H1 (cell line): ENCODE results near the gene KIF11. TPM values are rescaled to one million over a fixed set of nuclear protein-coding genes. Genes with fewer than 3 reads are reported as not detected.

Experiments used
- CTCF ChIA-PET: fragments of 300-600 bp; sonication (Branson Sonifier 250); formaldehyde crosslinking; loops from one replicate; lab custom pipeline; 2021; ENCODE audit not compliant: partially characterized antibody; lab: Charles Lee
- POLR2A ChIA-PET: fragments of 300-600 bp; sonication (Branson Sonifier 250); formaldehyde crosslinking; loops from one replicate; lab custom pipeline; 2021; ENCODE audit warnings: inconsistent platforms; ENCODE audit not compliant: partially characterized antibody; lab: Charles Lee
- DNase-seq, 2 experiments: peaks; one replicate each; pipeline versions ENCODE4 v3.0.0 to v3.0.0-alpha.2; 2010 to 2022; ENCODE audit warnings: low spot score in 2 of 2, low read depth in 1 of 2, mixed read lengths in 1 of 2
- FAIRE-seq: peaks from 2 replicates; lab custom pipeline; 2011; peaks lifted over from hg19 to GRCh38; lab: Jason Lieb, UNC
- H2AFZ ChIP-seq: 2 replicates; pipeline ENCODE4 v1.8.1; 2012; ENCODE audit warnings: low read length, inconsistent platforms
- H2AK5ac ChIP-seq: 2 replicates; pipeline ENCODE4 v1.6.1; 2013; ENCODE audit warnings: low read depth, low read length
- H2BK120ac ChIP-seq: replicated peaks from 2 replicates; pipeline ENCODE3; 2013; ENCODE audit warnings: low read depth, low read length, inconsistent platforms
- H2BK12ac ChIP-seq: 2 replicates; pipeline ENCODE4 v1.6.1; 2013; ENCODE audit warnings: low read depth, low read length
- H2BK15ac ChIP-seq: 2 replicates; pipeline ENCODE4 v1.6.1; 2013; ENCODE audit warnings: low read length
- H2BK20ac ChIP-seq: 2 replicates; pipeline ENCODE4 v1.6.1; 2013; ENCODE audit warnings: low read length
- H2BK5ac ChIP-seq: 2 replicates; pipeline ENCODE4 v1.6.1; 2013; ENCODE audit warnings: low read depth, low read length
- H3K14ac ChIP-seq: 2 replicates; pipeline ENCODE4 v1.6.1; 2013; ENCODE audit warnings: inconsistent platforms; ENCODE audit not compliant: insufficient read length
- H3K18ac ChIP-seq: 2 replicates; pipeline ENCODE4 v1.6.1; 2013; ENCODE audit warnings: low read length; ENCODE audit errors: extremely low read depth
- H3K23ac ChIP-seq: 2 replicates; pipeline ENCODE4 v1.6.1; 2013; ENCODE audit warnings: inconsistent platforms; ENCODE audit not compliant: insufficient read length
- H3K23me2 ChIP-seq: 2 replicates; pipeline ENCODE4 v1.6.1; 2013; ENCODE audit warnings: low read depth, low read length
- H3K27ac ChIP-seq: 2 replicates; pipeline ENCODE4 v1.6.1; 2011; ENCODE audit warnings: low read depth, low read length, inconsistent platforms
- H3K27me3 ChIP-seq, 4 experiments: replicated peaks in 1 of 4; 1 replicate in 1 of 4; 2 replicates in 3 of 4; pipeline versions ENCODE4 v1.6.1 to v1.8.1; 2011 to 2013; ENCODE audit warnings: low read length in 3 of 4, mild to moderate bottlenecking in 3 of 4, inconsistent platforms in 2 of 4, mixed read lengths in 2 of 4, moderate library complexity in 1 of 4; ENCODE audit not compliant: control insufficient read depth in 3 of 4, insufficient read depth in 3 of 4; ENCODE audit errors: extremely low read depth in 1 of 4
- H3K36me3 ChIP-seq, 4 experiments: 2 replicates each; pipeline versions ENCODE4 v1.6.1 to v1.8.1; 2011 to 2013; ENCODE audit warnings: mild to moderate bottlenecking in 4 of 4, low read length in 3 of 4, moderate library complexity in 2 of 4, control low read depth in 1 of 4, inconsistent platforms in 1 of 4; ENCODE audit not compliant: insufficient read depth in 4 of 4, control insufficient read depth in 2 of 4
- H3K4ac ChIP-seq: replicated peaks from 2 replicates; pipeline ENCODE3; 2013; ENCODE audit warnings: low read length, low read depth, mixed read lengths, inconsistent platforms; ENCODE audit not compliant: insufficient read length
- H3K4me1 ChIP-seq, 4 experiments: replicated peaks in 1 of 4; 1 replicate in 1 of 4; 2 replicates in 3 of 4; pipeline versions ENCODE4 v1.6.1 to v1.8.1; 2011 to 2013; ENCODE audit warnings: low read length in 3 of 4, inconsistent platforms in 2 of 4, mixed read lengths in 1 of 4; ENCODE audit not compliant: insufficient read depth in 4 of 4, control insufficient read depth in 3 of 4
- H3K4me2 ChIP-seq, 2 experiments: 2 replicates each; pipeline versions ENCODE4 v1.6.1 to v1.8.1; 2011 to 2013; ENCODE audit warnings: low read depth in 2 of 2, low read length in 2 of 2, control low read depth in 1 of 2, inconsistent platforms in 1 of 2, mild to moderate bottlenecking in 1 of 2; ENCODE audit not compliant: insufficient read depth in 1 of 2
- H3K4me3 ChIP-seq, 4 experiments: fragments of 200-600, 300-600 bp in 1 of 4; sonication (generic), shearing (Covaris generic), sonication (Bioruptor Twin) in 1 of 4; 2 replicates each; pipeline versions ENCODE4 v1.5.1 to v1.8.1; 2011 to 2016; ENCODE audit warnings: low read length in 4 of 4, low read depth in 3 of 4, control low read depth in 2 of 4, inconsistent platforms in 2 of 4, mild to moderate bottlenecking in 2 of 4, mixed read lengths in 1 of 4, moderate library complexity in 1 of 4; ENCODE audit not compliant: insufficient read depth in 2 of 4; ENCODE audit errors: extremely low read depth in 1 of 4
- H3K56ac ChIP-seq: replicated peaks from 2 replicates; pipeline ENCODE3; 2013; ENCODE audit warnings: low read depth, mild to moderate bottlenecking, mixed read lengths, low read length, inconsistent platforms; ENCODE audit not compliant: insufficient read length
- H3K79me1 ChIP-seq: 2 replicates; pipeline ENCODE4 v1.6.1; 2013; ENCODE audit warnings: low read depth, low read length, control low read depth
- H3K79me2 ChIP-seq, 2 experiments: 2 replicates each; pipeline versions ENCODE4 v1.6.1 to v1.8.1; 2012 to 2013; ENCODE audit warnings: low read length in 2 of 2, mild to moderate bottlenecking in 2 of 2, inconsistent platforms in 1 of 2; ENCODE audit not compliant: insufficient read depth in 2 of 2, control insufficient read depth in 1 of 2
- H3K9ac ChIP-seq, 4 experiments: replicated peaks in 1 of 4; 1 replicate in 1 of 4; 2 replicates in 3 of 4; pipeline versions ENCODE4 v1.6.1 to v1.8.1; 2011 to 2013; ENCODE audit warnings: low read depth in 3 of 4, low read length in 3 of 4, control low read depth in 2 of 4, mild to moderate bottlenecking in 2 of 4, moderate library complexity in 2 of 4, inconsistent platforms in 1 of 4; ENCODE audit errors: extremely low read depth in 1 of 4
- H3K9me3 ChIP-seq, 2 experiments: 2 replicates each; pipeline versions ENCODE4 v1.6.1 to v1.8.1; 2012 to 2013; ENCODE audit warnings: mild to moderate bottlenecking in 2 of 2, moderate library complexity in 2 of 2, control low read depth in 1 of 2, inconsistent platforms in 1 of 2, low read depth in 1 of 2, low read length in 1 of 2, mixed read lengths in 1 of 2; ENCODE audit not compliant: insufficient read depth in 2 of 2
- H4K20me1 ChIP-seq, 2 experiments: replicated peaks in 1 of 2; 2 replicates each; pipeline versions ENCODE3 to v1.8.1; 2011 to 2013; ENCODE audit warnings: inconsistent platforms in 2 of 2, low read length in 2 of 2, mild to moderate bottlenecking in 1 of 2; ENCODE audit not compliant: insufficient read depth in 2 of 2, control insufficient read depth in 1 of 2
- H4K5ac ChIP-seq: 2 replicates; pipeline ENCODE4 v1.6.1; 2013; ENCODE audit warnings: low read length, low read depth, mixed read lengths, inconsistent platforms; ENCODE audit not compliant: insufficient read length
- H4K8ac ChIP-seq: 2 replicates; pipeline ENCODE4 v1.8.0; 2013; ENCODE audit warnings: mild to moderate bottlenecking, moderate library complexity, low read length, inconsistent platforms; ENCODE audit not compliant: insufficient read depth; ENCODE audit errors: extremely low read depth
- H4K91ac ChIP-seq: replicated peaks from 2 replicates; pipeline ENCODE3; 2013; ENCODE audit warnings: low read length, mixed read lengths, inconsistent platforms; ENCODE audit not compliant: insufficient read length
- CREB1 ChIP-seq: IDR thresholded peaks from 2 replicates; pipeline ENCODE4 v1.6.1; 2012; ENCODE audit warnings: inconsistent platforms
- CTBP2 ChIP-seq: IDR thresholded peaks from 2 replicates; pipeline ENCODE4 v1.7.0; 2011; ENCODE audit warnings: borderline replicate concordance, mild to moderate bottlenecking, moderate library complexity, mixed read lengths, low read length; ENCODE audit not compliant: insufficient read depth, insufficient read length
- E2F6 ChIP-seq: IDR thresholded peaks from 2 replicates; pipeline ENCODE4 v1.6.1; 2012; ENCODE audit warnings: inconsistent platforms
- HDAC6 ChIP-seq: IDR thresholded peaks from one replicate; pipeline ENCODE4 v1.7.1; 2012; ENCODE audit warnings: low read depth, mild to moderate bottlenecking, inconsistent platforms, low read length, moderate library complexity
- NRF1 ChIP-seq: IDR thresholded peaks from 2 replicates; pipeline ENCODE4 v1.6.1; 2011; ENCODE audit warnings: mild to moderate bottlenecking, low read depth, low read length, improper control_type of control experiment
- PHF8 ChIP-seq: fragments of 200-600 bp; sonication (generic); conservative IDR thresholded peaks from 2 replicates; pipeline ENCODE4 v1.7.1; 2012; ENCODE audit warnings: low read depth, mild to moderate bottlenecking, inconsistent platforms, low read length, moderate library complexity
- RBBP5 ChIP-seq: IDR thresholded peaks from 2 replicates; pipeline ENCODE4 v1.7.1; 2012; ENCODE audit warnings: low read depth, mild to moderate bottlenecking, inconsistent platforms, low read length, moderate library complexity, borderline replicate concordance
- SIN3A ChIP-seq, 2 experiments: IDR thresholded peaks in 1 of 2; conservative IDR thresholded peaks in 1 of 2; 2 replicates each; pipeline ENCODE4 v1.6.1; 2011 to 2012; ENCODE audit warnings: low read length in 2 of 2, improper control_type of control experiment in 1 of 2, low read depth in 1 of 2, mild to moderate bottlenecking in 1 of 2
- WGBS, 2 experiments: shearing (Covaris generic) in 1 of 2; methylation state at CpG; one replicate each; pipeline versions ENCODE4 v1.1.6 to v1.1.7; 2013 to 2015; ENCODE audit warnings: low lambda C conversion rate in 2 of 2, mixed read lengths in 2 of 2, inconsistent platforms in 1 of 2, low coverage in 1 of 2, missing lambda C conversion rate in 1 of 2; ENCODE audit not compliant: insufficient replicate concordance in 2 of 2, insufficient coverage in 1 of 2, insufficient read length in 1 of 2; ENCODE audit errors: extremely low coverage in 1 of 2, missing lambda C conversion rate in 1 of 2; 5-methylcytosine and 5-hydroxymethylcytosine counted together
- polyA plus RNA-seq, 7 experiments: library from polyadenylated mRNA; depleted of rRNA in 3 of 7; stranded (reverse) in 5 of 7; unstranded in 2 of 7; fragments of >200 nt in 5 of 7; fragments of 200-250 nt in 2 of 7; gene quantifications; 1 replicate in 5 of 7; 2 replicates in 1 of 7; 4 replicates in 1 of 7; pipeline versions ENCODE4 v1.2.1 to v1.2.3, GENCODE V29; 2011 to 2013; ENCODE audit warnings: missing spikeins in 2 of 7, mixed read lengths in 2 of 7
- total RNA-seq: library from RNA; stranded (reverse); fragmentation: NEBNext Ultra II Directional; extraction: Animal tissue kit (Norgen Biotek cat#: 25700); gene quantifications from 2 replicates; pipeline ENCODE4 v1.2.1, GENCODE V29; 2021

KIF11 gene
- total and polyA plus RNA-seq, 2 of the 8 experiments (the other 6 are each of a cell fraction or from before 2014, with no cell fraction given), result 11.1 to 59.2 TPM

DNA sequence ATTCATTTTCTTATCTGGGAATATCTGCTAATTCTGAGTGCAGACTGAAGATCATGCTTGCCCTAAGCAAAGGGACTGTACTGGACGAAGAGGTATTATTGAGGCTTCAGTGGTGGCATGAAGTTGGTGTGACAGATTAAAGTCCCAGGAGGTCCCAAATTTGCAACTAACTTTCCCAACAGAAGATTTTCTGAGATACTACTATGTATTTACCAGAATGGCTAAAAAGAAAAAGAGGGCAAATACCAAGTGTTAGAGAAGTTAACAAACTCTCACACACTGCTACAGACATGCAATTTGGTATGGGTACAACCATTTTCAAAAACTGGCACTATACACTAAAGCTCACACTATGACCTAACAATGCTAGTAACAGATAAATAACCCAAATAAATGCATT lies 47.4 kb upstream of the KIF11 start:
- H4K5ac ChIP-seq, result no peak overlapping the region
- peaks cover 3 to 41% of the 10 kb centered on the region in 2 experiments; a peak in 3 of 4 replicates for H3K79me2 ChIP-seq
- no peak overlapping the region for H3K9ac ChIP-seq
- H4K91ac ChIP-seq, result no peak overlapping the region
- TF ChIP-seq SIN3A (conservative IDR thresholded peaks at IDR 0.05 in 1 of 2, IDR thresholded peaks at IDR 0.05 in 1 of 2; ENCODE audit: low read depth in 1 of 2, low read length in 2 of 2) (no peak), E2F6 (no peak), RBBP5 (no peak), PHF8 (no peak), HDAC6 (no peak), CTBP2 (no peak), NRF1 (no peak), CREB1 (no peak)
- no peak overlapping the region for H2AFZ ChIP-seq
- H3K79me1 ChIP-seq, result no peaks in the 10 kb centered on the region; the same call in 1 of the 2 replicates
- no peak overlapping the region for H3K18ac ChIP-seq
- no peak overlapping the region for H4K8ac ChIP-seq
- H3K4me3 ChIP-seq, result no peak overlapping the region
- no peak overlapping the region for H3K4ac ChIP-seq
- CTCF ChIA-PET, result interaction anchor here (0.9 to 1.8 kb wide), 6 partner anchors 11 to 33 kb away, joined by 3 to 9 read pairs (median 4); partner anchors contain the start of gene IDE
- H2BK120ac ChIP-seq, result no peak overlapping the region
- no peak overlapping the region for H2BK5ac ChIP-seq
- peaks cover 0 to 2% of the 10 kb centered on the region in 2 experiments for H4K20me1 ChIP-seq
- FAIRE-seq, result no peak
- no peak overlapping the region for H2BK12ac ChIP-seq
- no peak for DNase-seq
- no peak overlapping the region for H3K23ac ChIP-seq
- H3K4me2 ChIP-seq, result no peak overlapping the region
- H3K9me3 ChIP-seq, result no peaks in the 10 kb centered on the region
- H2BK15ac ChIP-seq, result no peak overlapping the region
- no peak overlapping the region for H3K56ac ChIP-seq
- no peaks in the 10 kb centered on the region for H3K23me2 ChIP-seq
- 71% methylated on average over 1 of the region's 1 CpG; no CpG with 5 or more reads in 1 of the 2 experiments for WGBS, 2 experiments
- H3K27me3 ChIP-seq, result no peaks in the 10 kb centered on the region
- no peaks in the 10 kb centered on the region for H3K36me3 ChIP-seq
- H2BK20ac ChIP-seq, result no peak overlapping the region
- no peak overlapping the region for H2AK5ac ChIP-seq
- H3K27ac ChIP-seq, result no peak overlapping the region
- no peak overlapping the region for H3K14ac ChIP-seq
- peaks cover 0 to 5% (median 1%) of the 10 kb centered on the region in 4 experiments; a peak in 3 of 7 replicates for H3K4me1 ChIP-seq
- POLR2A ChIA-PET, result interaction anchor here (0.6 to 1.6 kb wide), 3 partner anchors 26 to 1785 kb away, joined by 3 to 5 read pairs (median 3); partner anchors contain the start of gene IDE
